Transverse colon (tissue), 4 donors: ENCODE data around the gene ANLN. TPM values are rescaled to one million over a fixed set of nuclear protein-coding genes. Genes with fewer than 3 reads are reported as not detected.
"Not testable (repeated sequence)": the region's sequence is repeated elsewhere in the genome, so short reads cannot be mapped to it uniquely, and the experiment has no call there.

ENCODE experiments used
- DNase-seq: peaks from one replicate; pipeline ENCODE4 v3.0.0-alpha.2; 2019
- H3K27ac ChIP-seq, 4 donors: fragments of 200-600 bp; sonication (generic); 2 replicates each; pipeline ENCODE4 v1.5.1; 2016 to 2018; ENCODE audit warnings: inconsistent platforms in 4 of 4
- H3K27me3 ChIP-seq: fragments of 200-600 bp; sonication (generic); 2 replicates; pipeline ENCODE4 v1.5.1; 2017; ENCODE audit warnings: inconsistent platforms
- H3K36me3 ChIP-seq, 4 donors: fragments of 200-600 bp; sonication (generic); 2 replicates each; pipeline ENCODE4 v1.5.1; 2017 to 2019; ENCODE audit warnings: inconsistent platforms in 4 of 4
- H3K4me1 ChIP-seq, 4 donors: fragments of 200-600 bp; sonication (generic); 2 replicates each; pipeline ENCODE4 v1.5.1; 2017 to 2020; ENCODE audit warnings: inconsistent platforms in 4 of 4
- H3K4me3 ChIP-seq, 4 donors: fragments of 200-600 bp; sonication (generic); 1 replicate in 1 of 4; 2 replicates in 3 of 4; pipeline versions ENCODE4 v1.5.1 to v1.6.1; 2017 to 2019; ENCODE audit warnings: inconsistent platforms in 4 of 4
- H3K9me3 ChIP-seq, 2 donors: fragments of 200-600 bp; sonication (generic); 2 replicates each; pipeline ENCODE4 v1.5.1; 2017 to 2019; ENCODE audit warnings: inconsistent platforms in 2 of 2
- CTCF ChIP-seq, 5 experiments: fragments of 200-600 bp in 3 of 5; fragments of 450-650 bp in 2 of 5; sonication (generic) in 3 of 5; IDR thresholded peaks; 1 replicate in 2 of 5; 2 replicates in 3 of 5; pipeline ENCODE4 v1.5.1; 2016 to 2017; ENCODE audit warnings: antibody characterized with exemption in 5 of 5, inconsistent platforms in 3 of 5, mild to moderate bottlenecking in 2 of 5, moderate library complexity in 1 of 5
- EP300 ChIP-seq: sonication (generic); formaldehyde crosslinking; IDR thresholded peaks from one replicate; pipeline ENCODE4 v1.6.1; 2017; ENCODE audit warnings: antibody characterized with exemption, low read depth
- POLR2A ChIP-seq: fragments of 450-650 bp; IDR thresholded peaks from one replicate; pipeline ENCODE4 v1.6.1; 2016; ENCODE audit warnings: antibody characterized with exemption, mild to moderate bottlenecking, moderate library complexity
- POLR2AphosphoS5 ChIP-seq, 3 donors: sonication (generic); formaldehyde crosslinking; IDR thresholded peaks; one replicate each; pipeline ENCODE4 v1.6.1; 2016; ENCODE audit warnings: antibody characterized with exemption in 3 of 3
- WGBS, 2 donors: methylation state at CpG; one replicate each; pipeline ENCODE4 v1.1.5; 2018; ENCODE audit warnings: low coverage in 1 of 2; 5-methylcytosine and 5-hydroxymethylcytosine counted together
- in situ Hi-C, 4 donors: fragments of 200-750 bp; cut with MboI; loops; one replicate each; pipeline versions ENCODE4 v1.15.0 to v1.15.1; 2017; ENCODE audit warnings: low sequenced_read_pairs in 3 of 4, low pct_ligation_motif_present in 1 of 4, low pct_unique_long_range_greater_than_20kb in 1 of 4
- intact Hi-C: fragments of 100-400 bp; cut with DNase I; formaldehyde crosslinking; loops from one replicate; pipeline ENCODE4 v1.15.1; 2023; ENCODE audit warnings: low total_unique reads
- total RNA-seq, 4 donors: library from RNA; depleted of rRNA; stranded (reverse); fragments of >200 nt; gene quantifications; one replicate each; pipeline ENCODE4 v1.1.0, GENCODE V29; 2016

The ANLN gene
- total RNA-seq, 4 donors from 2014 or later = 0.37 to 97.1 (median 5.7) TPM

GRCh38 chr7:36381056-36381455 lies 8.6 kb upstream of the ANLN start:
- Histone ChIP-seq H3K4me3 (no peak overlapping the region), H3K27me3 (no peaks in the 10 kb centered on the region), H3K36me3 (no peaks in the 10 kb centered on the region), H3K9me3 (no peaks in the 10 kb centered on the region), H3K4me1 (no peaks in the 10 kb centered on the region), H3K27ac (no peak overlapping the region)
- TF ChIP-seq POLR2A = no peak
- no peak for TF ChIP-seq POLR2AphosphoS5 (IDR thresholded peaks at IDR 0.05)
- TF ChIP-seq CTCF (IDR thresholded peaks at IDR 0.05) = no peak
- no peak for TF ChIP-seq EP300
- 94% methylated on average over 2 of the region's 2 CpGs; no CpG with 5 or more reads in 1 of the 2 donors for WGBS, 2 donors
- no peak for DNase-seq
- intact Hi-C loops = no loop called here
- in situ Hi-C loops = no loop called here

GRCh38 chr7:36383284-36383683 lies 6.4 kb upstream of the ANLN start:
- H3K27me3 ChIP-seq, H3K9me3 ChIP-seq, H3K4me3 ChIP-seq, H3K4me1 ChIP-seq, H3K27ac ChIP-seq, DNase-seq, intact Hi-C loops, H3K36me3 ChIP-seq, in situ Hi-C loops: not testable (repeated sequence)
- 90 to 95% methylated on average over 2 to 3 of the region's 3 CpGs for WGBS, 2 donors

- H3K4me3 ChIP-seq, H3K9me3 ChIP-seq, H3K27me3 ChIP-seq, H3K27ac ChIP-seq, DNase-seq, in situ Hi-C loops, H3K36me3 ChIP-seq, intact Hi-C loops: not testable (repeated sequence)
- WGBS, 2 donors = 83 to 90% methylated on average over 2 to 3 of the region's 3 CpGs
- H3K4me1 ChIP-seq = peaks cover 0 to 13% (median 6%) of the 10 kb centered on the region in 4 donors
Observed at GRCh38 chr7:36385646-36386045, 4.0 kb upstream of the ANLN start.

GRCh38 chr7:36387435-36388231 lies 2.0 kb upstream of the ANLN start:
- no peak overlapping the region for H3K4me3 ChIP-seq
- in situ Hi-C loops (no loop called here), intact Hi-C loops (no loop called here)
- H3K27me3 ChIP-seq = no peaks in the 10 kb centered on the region
- no peak for TF ChIP-seq POLR2AphosphoS5 (IDR thresholded peaks at IDR 0.05)
- TF ChIP-seq CTCF (IDR thresholded peaks at IDR 0.05) = no peak
- no peak for TF ChIP-seq POLR2A
- no peak for TF ChIP-seq EP300
- peaks cover 0 to 29% (median 13%) of the 10 kb centered on the region in 4 donors for H3K4me1 ChIP-seq
- 51 to 54% methylated on average over 7 of the region's 7 CpGs for WGBS, 2 donors
- H3K36me3 ChIP-seq = no peaks in the 10 kb centered on the region
- H3K27ac ChIP-seq = peak overlapping the region; percentile 36 to 87 (median 84)
- H3K9me3 ChIP-seq = no peaks in the 10 kb centered on the region
- DNase-seq = no peak

GRCh38 chr7:36388423-36388822 lies 1.2 kb upstream of the ANLN start:
- TF ChIP-seq EP300 = no peak
- no peak for TF ChIP-seq POLR2A
- TF ChIP-seq CTCF (IDR thresholded peaks at IDR 0.05) = no peak
- no peaks in the 10 kb centered on the region for H3K27me3 ChIP-seq
- in situ Hi-C loops = no loop called here
- intact Hi-C loops = no loop called here
- H3K36me3 ChIP-seq = no peaks in the 10 kb centered on the region
- DNase-seq = no peak
- peak overlapping the region; percentile 84 to 88 (median 86) for H3K27ac ChIP-seq
- H3K4me3 ChIP-seq = no peak overlapping the region
- 45 to 71% methylated on average over 4 of the region's 4 CpGs for WGBS, 2 donors
- no peaks in the 10 kb centered on the region for H3K9me3 ChIP-seq
- H3K4me1 ChIP-seq = peaks cover 0 to 29% (median 13%) of the 10 kb centered on the region in 4 donors
